CD4-positive, alpha-beta T cell treated with Interleukin-4 for 4 hours (primary cell): ENCODE measurements around the gene KDELR3.

Experiments
- DNase-seq: peaks from one replicate; pipeline ENCODE4 v3.0.0-alpha.2; 2020

The KDELR3 gene

DNA sequence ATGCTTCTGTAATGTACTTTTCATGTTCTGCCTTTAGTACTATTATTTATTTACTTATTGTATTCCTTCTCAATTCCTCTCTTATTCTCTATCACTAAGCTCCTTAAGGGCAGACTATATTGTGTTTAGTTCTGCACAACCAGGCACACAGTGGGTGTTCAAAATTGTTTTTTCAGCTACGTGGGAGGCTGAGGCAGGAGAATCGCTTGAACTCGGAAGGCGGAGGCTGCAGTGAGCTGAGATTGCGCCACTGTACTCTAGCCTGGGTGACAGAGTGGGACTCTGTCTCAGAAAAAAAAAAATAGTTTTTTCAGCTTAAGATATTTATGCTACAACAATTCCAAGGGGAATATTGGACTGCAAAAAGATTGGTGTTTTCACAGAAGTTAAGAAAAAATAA is 55.6 kb downstream of the KDELR3 start:
- no peak for DNase-seq

GRCh38 chr22:38524429-38524828 is 56.5 kb downstream of the KDELR3 start:
- no peak for DNase-seq

DNA sequence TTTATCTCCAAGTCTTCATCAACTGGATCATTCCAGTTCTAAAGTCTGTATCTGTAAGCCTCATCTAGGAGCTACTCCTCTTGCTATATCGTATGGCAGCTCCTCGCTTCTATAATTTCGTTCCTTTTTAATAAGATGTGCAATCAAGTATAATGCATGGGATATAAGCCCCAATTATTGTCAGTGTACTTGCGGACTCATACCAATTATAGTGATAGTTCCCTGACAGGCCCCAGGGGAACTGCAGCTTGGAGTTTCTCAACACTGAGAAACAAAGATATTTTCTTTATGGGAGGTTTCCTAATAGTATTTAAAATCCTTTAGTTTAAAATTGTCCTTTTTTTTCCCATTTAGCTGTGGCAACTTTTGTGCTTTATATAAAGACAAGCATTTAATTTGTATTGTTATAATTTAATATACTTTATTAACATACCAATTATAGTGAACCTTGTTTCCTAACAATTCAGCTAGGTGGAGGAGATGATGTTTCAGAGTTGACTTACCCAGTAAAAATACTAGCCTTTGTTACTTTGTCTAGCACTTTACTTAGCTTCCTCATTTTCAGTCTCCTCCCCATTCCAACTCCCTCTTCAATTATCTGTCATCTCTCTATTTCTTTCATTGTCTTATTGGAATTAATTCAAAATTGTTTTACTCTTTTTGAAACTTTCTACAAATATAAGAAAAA is 63.5 kb downstream of the KDELR3 start:
- DNase-seq: no peak
